PFSK-1 (cell line): ENCODE data around the gene FSHR.

Source experiments
- FOXP2 ChIP-seq: optimal IDR thresholded peaks from 2 replicates; pipeline ENCODE3; 2011; ENCODE audit warnings: borderline replicate concordance, control low read depth, inconsistent platforms; ENCODE audit not compliant: insufficient read depth; ENCODE audit errors: extremely low read length, extremely low read depth
- POLR2AphosphoS5 ChIP-seq: IDR thresholded peaks from 2 replicates; pipeline ENCODE4 v1.6.1; 2012; ENCODE audit warnings: low read depth, mild to moderate bottlenecking, control low read depth, low read length, moderate library complexity
- SIN3A ChIP-seq: IDR thresholded peaks from 2 replicates; pipeline ENCODE4 v1.6.1; 2012; ENCODE audit warnings: mild to moderate bottlenecking, low read length, moderate library complexity, borderline replicate concordance; ENCODE audit not compliant: insufficient read depth
- TAF1 ChIP-seq: IDR thresholded peaks from 2 replicates; pipeline ENCODE4 v1.6.1; 2012; ENCODE audit warnings: low read length, control low read depth, borderline replicate concordance; ENCODE audit not compliant: insufficient read depth
- TF ChIP-seq, protein P1 (sequence below), 2 experiments: IDR thresholded peaks; 2 replicates each; pipeline versions ENCODE4 v1.6.1 to v1.8.0; 2011 to 2012; ENCODE audit warnings: low read depth in 2 of 2, low read length in 2 of 2, control low read depth in 1 of 2, inconsistent platforms in 1 of 2, mild to moderate bottlenecking in 1 of 2, moderate library complexity in 1 of 2; ENCODE audit not compliant: insufficient read depth in 1 of 2

Gene FSHR

GRCh38 chr2:49129034-49129433 is 25.3 kb downstream of the FSHR start:
- no peak for TF ChIP-seq POLR2AphosphoS5
- no peak for TF ChIP-seq FOXP2
- TF ChIP-seq SIN3A, result no peak
- TF ChIP-seq, protein P1, sequence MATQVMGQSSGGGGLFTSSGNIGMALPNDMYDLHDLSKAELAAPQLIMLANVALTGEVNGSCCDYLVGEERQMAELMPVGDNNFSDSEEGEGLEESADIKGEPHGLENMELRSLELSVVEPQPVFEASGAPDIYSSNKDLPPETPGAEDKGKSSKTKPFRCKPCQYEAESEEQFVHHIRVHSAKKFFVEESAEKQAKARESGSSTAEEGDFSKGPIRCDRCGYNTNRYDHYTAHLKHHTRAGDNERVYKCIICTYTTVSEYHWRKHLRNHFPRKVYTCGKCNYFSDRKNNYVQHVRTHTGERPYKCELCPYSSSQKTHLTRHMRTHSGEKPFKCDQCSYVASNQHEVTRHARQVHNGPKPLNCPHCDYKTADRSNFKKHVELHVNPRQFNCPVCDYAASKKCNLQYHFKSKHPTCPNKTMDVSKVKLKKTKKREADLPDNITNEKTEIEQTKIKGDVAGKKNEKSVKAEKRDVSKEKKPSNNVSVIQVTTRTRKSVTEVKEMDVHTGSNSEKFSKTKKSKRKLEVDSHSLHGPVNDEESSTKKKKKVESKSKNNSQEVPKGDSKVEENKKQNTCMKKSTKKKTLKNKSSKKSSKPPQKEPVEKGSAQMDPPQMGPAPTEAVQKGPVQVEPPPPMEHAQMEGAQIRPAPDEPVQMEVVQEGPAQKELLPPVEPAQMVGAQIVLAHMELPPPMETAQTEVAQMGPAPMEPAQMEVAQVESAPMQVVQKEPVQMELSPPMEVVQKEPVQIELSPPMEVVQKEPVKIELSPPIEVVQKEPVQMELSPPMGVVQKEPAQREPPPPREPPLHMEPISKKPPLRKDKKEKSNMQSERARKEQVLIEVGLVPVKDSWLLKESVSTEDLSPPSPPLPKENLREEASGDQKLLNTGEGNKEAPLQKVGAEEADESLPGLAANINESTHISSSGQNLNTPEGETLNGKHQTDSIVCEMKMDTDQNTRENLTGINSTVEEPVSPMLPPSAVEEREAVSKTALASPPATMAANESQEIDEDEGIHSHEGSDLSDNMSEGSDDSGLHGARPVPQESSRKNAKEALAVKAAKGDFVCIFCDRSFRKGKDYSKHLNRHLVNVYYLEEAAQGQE (IDR thresholded peaks at IDR 0.05; ENCODE audit: insufficient read depth in 1 of 2, low read depth in 2 of 2, low read length in 2 of 2), result no peak
- no peak for TF ChIP-seq TAF1

- no peak for TF ChIP-seq FOXP2
Observed at GRCh38 chr2:49123600-49123999, 30.7 kb downstream of the FSHR start.

- TF ChIP-seq SIN3A (no peak), TAF1 (no peak), FOXP2 (no peak), POLR2AphosphoS5 (no peak)
- TF ChIP-seq, protein P1 (IDR thresholded peaks at IDR 0.05; ENCODE audit: insufficient read depth in 1 of 2, low read depth in 2 of 2, low read length in 2 of 2), result no peak
Observed at GRCh38 chr2:49122107-49122506, 32.2 kb downstream of the FSHR start.

- TF ChIP-seq POLR2AphosphoS5, result no peak
- TF ChIP-seq SIN3A, result no peak
- TF ChIP-seq, protein P1 (IDR thresholded peaks at IDR 0.05; ENCODE audit: insufficient read depth in 1 of 2, low read depth in 2 of 2, low read length in 2 of 2), result no peak
- no peak for TF ChIP-seq FOXP2
- TF ChIP-seq TAF1, result no peak
Observed at GRCh38 chr2:49113046-49113445, 41.3 kb downstream of the FSHR start.

DNA sequence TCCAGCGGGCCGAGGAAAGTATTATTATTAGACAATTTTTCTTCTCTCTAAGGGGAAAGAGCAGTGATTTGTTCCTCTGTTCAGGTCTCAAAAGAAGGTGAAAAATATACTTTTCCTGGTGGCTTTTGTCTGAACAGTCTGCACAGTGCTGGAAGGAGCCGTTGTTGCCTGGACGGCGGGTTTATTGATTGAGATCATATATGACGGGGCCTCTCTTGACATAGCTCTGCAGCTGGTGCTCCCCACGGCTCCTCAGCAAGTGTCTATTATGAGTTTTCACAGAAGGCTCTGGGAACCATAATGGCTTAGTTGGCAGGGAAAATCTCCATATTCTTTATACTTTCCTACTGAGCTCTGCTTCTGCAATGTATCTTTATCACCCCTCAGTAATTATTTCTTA is 42.9 kb downstream of the FSHR start:
- TF ChIP-seq FOXP2, result no peak
- TF ChIP-seq TAF1, result no peak
- TF ChIP-seq, protein P1 (IDR thresholded peaks at IDR 0.05; ENCODE audit: insufficient read depth in 1 of 2, low read depth in 2 of 2, low read length in 2 of 2), result no peak
- TF ChIP-seq SIN3A, result no peak
- no peak for TF ChIP-seq POLR2AphosphoS5
